COLO829 (cell line): ENCODE results near the gene NOVA2.
A peak's percentile ranks its signal among the peaks of the same experiment; 100 is the strongest.

Source experiments
- DNase-seq: peaks from one replicate; pipeline ENCODE4 v3.0.0; 2012; ENCODE audit warnings: low spot score

NOVA2 gene

GRCh38 chr19:45890877-45891276, 82.8 kb downstream of the NOVA2 start:
- no peak for DNase-seq

DNA sequence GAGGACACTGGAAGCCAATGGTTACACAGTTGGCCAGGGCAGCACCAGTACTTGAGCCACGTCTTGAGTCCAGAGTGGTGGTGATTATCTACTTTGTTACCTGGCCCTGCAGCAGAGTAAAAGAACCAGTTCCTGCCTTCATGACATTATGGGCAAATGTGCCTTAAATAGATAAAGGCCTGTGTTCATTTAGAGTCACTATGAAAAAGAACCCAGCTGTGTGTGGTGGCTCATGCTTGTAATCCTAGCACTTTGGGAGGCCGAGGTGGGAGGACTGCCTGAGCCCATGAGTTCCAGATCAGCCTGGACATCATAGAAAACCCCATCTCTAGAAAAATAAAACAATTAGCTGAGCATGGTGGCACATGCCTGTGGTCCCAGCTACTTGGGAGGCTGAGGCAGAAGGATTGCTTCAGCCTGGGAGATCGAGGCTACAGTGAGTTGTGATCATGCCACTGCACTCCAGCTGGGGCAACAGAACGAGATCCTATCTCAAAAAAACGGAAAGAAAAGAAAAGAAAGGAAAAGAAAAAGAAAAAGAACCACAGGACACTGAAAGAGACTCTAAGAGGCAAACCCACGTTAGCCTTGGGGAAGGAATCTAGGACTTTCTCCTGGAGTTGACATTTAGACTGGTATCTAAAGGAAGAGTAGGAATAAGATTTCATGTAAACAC, 84.3 kb downstream of the NOVA2 start:
- no peak for DNase-seq

DNA sequence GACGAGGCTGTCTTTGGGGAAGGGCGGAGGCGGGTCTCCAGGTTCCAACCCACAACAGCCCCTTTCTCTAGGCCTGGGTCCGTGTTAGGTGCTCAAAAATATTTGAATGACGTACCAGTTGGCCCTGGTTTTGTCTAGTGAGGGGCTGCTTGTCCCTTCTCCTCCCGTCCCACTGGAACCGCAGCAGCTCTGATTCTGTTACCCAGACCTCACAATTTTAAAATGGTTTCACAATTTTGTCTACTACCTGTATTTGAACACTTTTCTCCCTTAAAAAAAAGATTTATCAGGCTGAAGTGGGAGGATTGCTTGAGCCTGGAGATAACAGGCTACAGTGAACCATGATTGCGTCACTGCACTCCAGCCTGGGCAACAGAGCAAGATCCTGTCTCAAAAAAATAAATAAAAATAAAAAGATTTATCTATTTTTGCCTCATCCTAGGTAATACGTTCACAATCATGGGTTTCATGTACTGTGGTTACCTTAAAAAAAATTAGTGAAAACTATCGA, 86.4 kb downstream of the NOVA2 start:
- DNase-seq, result no peak

DNA sequence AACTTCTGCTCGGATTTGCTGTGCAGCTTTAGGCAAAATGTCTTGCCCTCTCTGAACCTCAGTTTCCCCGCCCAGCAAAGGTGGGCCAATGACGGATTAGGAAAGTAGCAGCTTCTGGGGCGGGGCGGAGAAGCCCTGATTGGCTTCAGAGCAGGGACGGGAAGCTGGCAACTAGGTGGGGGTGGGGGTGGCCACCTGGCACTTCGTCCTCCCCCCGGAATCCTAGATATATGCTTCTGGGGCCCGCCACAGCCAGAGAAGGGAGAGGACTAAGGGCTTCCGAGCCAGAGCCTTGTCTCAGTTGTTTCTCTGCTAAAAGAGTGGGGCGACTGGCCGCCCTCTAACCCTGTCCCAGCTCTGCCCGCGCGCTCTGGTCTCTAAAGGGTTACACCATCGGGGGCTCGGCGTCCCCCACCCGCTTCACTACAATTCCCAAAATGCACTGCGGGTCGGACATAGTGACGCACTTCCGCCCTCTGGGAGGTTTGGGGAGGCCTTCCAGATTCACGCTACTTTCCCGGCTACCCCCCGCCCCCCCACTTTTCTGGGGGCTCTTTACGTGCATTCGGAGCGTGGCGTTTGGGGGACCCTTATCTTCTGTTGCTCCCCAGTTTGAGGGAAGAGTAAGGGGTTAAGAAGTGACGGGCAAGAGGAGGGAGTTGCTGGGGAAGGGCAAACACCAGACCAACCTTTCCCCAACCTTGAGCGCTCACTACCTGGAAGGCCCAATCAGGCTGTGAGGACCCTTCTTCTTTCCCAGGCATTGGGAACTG, 87.1 kb downstream of the NOVA2 start:
- DNase-seq, result peak; percentile 94

DNA sequence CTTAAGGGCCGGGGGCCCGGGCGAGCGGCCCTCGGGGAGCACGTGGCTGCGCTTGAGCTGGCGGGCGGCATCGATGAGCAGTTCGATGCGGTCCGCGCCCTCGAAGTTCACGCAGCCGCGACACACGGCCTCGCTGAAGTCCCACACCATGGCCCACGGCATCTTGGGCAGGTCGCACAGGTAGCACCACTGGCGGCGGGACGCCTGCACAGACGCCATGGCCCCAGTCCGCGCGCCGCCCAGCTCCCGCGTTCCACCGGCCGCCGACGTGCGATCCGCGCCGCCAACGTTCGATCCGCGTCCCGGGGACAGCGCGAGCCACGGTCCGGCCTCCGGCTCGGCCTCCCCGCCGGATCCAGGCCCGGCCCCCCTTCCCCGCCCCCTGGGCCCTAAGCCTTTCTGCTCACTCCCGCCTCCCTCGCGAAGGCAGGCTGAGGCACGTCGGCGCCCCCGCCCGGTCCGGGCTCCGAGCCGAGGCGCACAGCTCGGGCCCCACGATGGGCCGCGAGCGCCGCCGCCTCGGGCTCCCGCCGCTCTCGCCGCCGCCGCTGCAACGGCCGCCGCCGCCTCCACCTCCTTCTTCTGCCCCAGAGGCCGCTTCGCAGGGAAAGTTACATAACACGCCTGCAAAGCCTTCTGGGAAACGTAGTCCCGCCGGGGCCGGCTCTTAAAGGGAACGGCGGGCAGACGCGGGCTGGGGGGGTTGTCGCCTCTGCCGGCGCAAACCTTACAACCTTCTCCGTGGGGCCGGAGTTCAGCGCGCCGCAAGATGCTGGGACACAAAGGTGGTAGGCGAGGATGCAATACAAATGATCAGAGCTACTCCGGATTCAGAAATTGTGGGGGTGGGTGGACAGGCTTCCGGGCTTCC, 87.9 kb downstream of the NOVA2 start, which contains the start of gene IRF2BP1:
Gene IRF2BP1 (minus strand): TSS at position 586 of the 871 bp plus-strand sequence. CDS start 367 bp downstream, at position 219.
- peak; percentile 93 for DNase-seq

DNA sequence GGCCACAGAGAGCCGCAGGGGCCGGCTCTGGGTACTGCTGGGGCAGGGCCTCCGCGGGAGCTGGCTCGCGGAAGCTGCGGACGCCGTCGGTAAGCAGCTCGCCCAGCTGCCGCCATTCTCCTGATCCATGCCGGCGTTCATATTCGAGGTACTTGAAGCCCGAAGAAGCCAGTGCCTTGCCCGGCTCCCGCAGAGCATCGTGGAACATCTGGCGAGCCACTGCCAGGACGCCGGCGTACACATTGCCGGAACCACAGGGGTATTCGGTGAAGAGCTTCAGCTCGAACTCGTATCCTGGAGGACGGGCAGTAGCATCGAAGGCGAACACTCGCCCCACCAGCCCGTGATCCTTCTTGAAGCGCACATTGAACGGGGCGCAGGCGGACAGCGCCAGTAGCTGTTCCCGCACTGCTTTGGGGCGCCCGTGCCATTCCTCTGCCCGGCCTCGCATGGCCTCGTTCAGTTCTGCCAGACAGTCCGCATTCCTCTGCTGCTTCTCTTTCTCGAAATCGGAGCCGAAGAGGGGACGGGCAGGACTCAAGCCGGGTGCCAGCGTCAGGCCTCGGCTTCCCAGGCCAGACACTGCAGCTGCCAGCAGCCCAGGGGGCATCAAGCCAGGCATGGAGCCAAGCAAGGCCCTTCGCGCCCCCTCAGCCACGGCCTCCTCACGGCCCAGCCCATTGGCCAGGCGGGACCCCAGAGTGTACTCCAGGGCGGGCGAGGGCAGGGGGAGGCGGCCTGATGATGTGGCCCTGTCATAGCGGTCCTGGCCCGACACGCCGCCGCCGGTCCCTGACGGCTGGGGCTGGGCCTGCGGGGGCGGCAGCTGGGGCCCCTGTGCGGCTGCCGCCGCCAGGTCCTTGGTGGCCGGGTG, 88.7 kb downstream of the NOVA2 start:
- no peak for DNase-seq

GRCh38 chr19:45883881-45884681, 89.6 kb downstream of the NOVA2 start:
- no peak for DNase-seq
